HG03280 (cell line): Measurements from ENCODE around the gene FRMD7.
"Not testable (repeated sequence)": the region's sequence is repeated elsewhere in the genome, so short reads cannot be mapped to it uniquely, and the experiment has no call there.

Experiments
- ATAC-seq: cut with Tn5 transposase; IDR thresholded peaks from one replicate; pipeline ENCODE4 v1.9.1; 2021; ENCODE audit warnings: mild to moderate bottlenecking, moderate library complexity; ENCODE audit not compliant: unreplicated experiment

FRMD7 gene

DNA sequence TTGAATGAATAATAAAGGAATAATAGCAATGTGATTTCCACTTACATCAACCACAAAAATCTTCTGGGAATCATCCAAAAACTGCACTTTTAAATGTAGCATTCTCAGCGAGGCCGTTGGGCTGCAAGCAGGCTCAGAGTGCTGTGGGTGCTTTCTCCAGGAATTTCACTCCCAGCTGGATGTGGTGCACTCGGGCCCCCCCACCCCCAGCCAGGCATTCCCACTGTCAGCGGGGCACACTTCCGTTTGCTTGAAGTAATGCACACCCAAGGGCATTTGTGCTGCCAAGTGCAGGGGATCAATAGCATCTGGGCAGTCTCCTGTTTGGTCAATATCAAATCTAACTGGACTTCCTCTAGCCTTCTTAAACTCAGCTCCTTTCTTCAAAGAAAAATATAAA lies at the start of gene FRMD7:
Gene FRMD7 (minus strand): TSS at position 278 of the 400 bp plus-strand sequence. CDS start 176 bp downstream, at position 102.
- ATAC-seq: no peak

GRCh38 chrX:132173647-132174046 lies 45.8 kb upstream of the FRMD7 start:
- no peak for ATAC-seq

- ATAC-seq: no peak
Observed at GRCh38 chrX:132171881-132172280, 44.1 kb upstream of the FRMD7 start.

DNA sequence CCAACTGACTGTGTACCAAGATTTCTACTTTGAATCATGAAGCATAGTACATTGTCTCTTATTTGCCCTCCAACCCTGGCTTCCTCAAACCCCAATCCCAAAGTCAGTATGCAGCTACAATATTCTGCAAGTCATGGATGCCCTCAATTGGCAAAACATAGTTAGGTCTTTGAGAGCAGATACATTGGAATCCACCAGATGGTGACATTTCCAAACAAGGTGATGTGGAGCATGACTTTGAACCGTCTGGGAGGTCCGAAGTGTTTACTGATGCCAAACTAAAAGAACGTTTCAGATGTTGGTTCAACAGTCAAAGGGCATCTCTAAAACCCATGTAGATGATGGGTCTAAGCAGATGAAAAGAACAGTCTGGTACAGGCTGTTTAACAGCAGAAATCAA lies 43.7 kb upstream of the FRMD7 start:
- ATAC-seq: no peak

DNA sequence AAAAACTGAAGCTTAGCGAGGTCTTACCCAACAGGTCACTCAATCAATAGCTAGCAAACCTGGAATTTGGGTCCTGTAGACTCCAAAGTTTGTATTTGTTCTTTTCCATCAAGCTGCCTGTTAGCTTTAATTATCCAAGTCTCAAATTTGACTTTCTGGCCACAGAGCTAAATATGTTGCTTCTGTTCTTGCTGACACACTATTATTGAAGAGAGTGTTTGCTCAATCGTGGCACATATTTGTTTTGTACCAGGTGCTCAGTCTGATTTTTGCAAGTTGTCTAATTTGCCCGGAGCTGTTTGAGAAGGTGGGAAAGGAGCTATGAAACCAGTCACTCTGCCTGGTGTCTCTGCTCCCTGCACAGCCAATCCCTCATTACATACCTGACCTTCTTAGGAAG lies 41.7 kb upstream of the FRMD7 start:
- no peak for ATAC-seq

DNA sequence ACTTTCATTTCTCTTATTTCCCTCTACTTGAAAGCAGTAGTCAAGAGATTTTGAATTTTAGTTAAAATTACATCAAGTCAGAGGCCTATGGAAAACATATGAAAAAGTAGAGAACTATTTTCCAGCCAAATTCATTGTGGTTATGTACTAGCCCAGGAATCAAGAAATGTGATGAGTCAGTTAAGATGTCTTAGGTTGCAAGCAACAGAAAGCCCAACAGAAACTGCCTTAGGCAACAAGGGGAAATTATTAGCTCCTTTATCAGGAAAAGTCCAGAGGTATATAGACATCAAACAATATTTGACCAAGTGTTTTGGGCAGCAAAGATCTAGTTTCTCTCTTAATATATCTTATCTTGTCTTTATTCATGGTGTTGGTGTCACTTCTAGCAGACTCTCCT lies 37.8 kb upstream of the FRMD7 start:
- ATAC-seq: no peak

DNA sequence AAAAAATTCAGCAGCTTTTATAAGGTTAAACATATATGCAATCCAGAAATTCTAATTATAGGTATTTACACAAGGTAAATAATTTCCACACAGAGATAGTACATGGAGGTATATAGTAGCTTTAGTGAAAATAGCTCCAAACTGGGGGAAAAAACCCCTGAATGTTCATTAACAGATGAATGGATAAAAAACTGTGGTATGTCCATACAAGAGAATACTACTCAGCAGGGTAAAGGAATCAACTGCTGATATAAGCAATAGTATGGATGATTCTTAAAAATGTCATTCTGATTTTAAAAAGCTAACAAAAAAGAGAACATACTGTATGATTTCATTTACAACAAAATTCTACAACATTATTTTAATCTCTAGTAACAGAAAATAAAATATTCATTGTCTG lies 37.2 kb upstream of the FRMD7 start:
- ATAC-seq: no peak

- not testable (repeated sequence) for ATAC-seq
Observed at GRCh38 chrX:132163094-132163493, 35.3 kb upstream of the FRMD7 start.

- ATAC-seq: peak; percentile 71
Observed at GRCh38 chrX:132153166-132153565, 25.3 kb upstream of the FRMD7 start.

GRCh38 chrX:132146456-132146855 lies 18.6 kb upstream of the FRMD7 start:
- no peak for ATAC-seq

DNA sequence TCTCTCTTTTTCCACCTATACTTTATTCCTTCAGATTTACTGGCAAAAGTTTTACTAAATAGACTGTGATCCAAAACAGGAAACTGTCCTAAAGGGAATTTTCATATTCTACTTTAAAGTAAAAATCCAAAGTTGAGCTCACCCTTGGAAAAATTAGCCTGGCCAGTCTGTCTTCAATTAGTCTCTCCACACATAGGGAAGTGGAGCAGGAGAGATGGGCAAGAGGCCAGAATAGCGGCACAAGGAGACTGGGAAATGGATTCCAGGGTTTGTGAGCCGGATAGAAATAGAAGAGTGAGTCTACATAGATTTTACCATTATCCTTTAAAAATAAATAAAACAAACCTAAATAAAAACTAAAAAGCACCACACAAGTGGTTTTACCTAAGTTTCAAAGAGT lies 16.2 kb upstream of the FRMD7 start:
- ATAC-seq: no peak

DNA sequence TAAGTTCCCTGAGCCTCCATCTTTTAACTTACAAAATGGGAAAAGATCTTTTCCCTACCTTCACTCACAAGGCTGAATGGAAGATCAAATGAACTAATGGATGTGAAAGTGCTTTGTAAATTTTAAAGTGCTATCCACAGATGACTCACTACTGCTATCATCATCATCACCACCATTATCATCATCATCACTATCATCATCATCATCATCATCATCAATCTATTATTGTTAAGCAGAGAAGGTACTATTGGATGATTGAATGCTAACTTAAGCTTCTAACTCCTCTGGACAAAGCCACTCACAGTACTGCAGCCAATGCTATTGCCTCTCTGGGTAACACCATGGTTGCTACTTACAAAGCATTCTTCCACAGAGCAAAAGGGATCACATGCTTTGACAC lies 1.9 kb downstream of the FRMD7 start:
- no peak for ATAC-seq

DNA sequence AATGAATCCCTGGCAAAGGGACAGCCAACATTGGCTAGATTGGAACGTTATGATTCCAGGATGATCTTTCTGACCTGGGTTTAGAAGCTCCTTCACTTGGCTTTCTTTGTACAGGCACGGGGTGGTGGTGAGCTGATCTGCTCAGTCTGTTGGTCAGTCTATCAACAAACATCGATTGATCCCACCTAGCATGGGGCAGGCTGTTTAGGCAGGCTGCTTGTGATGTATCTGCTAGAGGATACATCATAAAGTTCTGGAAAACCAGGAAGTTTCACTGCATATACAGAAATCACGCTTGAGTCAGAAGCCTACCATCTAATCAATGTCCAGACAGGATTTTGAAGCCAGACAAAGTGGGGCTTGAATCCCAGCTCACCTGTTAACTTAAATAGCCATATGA lies 6.9 kb downstream of the FRMD7 start:
- no peak for ATAC-seq

GRCh38 chrX:132119821-132120515 lies 7.9 kb downstream of the FRMD7 start:
- no peak for ATAC-seq

- no peak for ATAC-seq
Observed at GRCh38 chrX:132119283-132119682, 8.5 kb downstream of the FRMD7 start.

DNA sequence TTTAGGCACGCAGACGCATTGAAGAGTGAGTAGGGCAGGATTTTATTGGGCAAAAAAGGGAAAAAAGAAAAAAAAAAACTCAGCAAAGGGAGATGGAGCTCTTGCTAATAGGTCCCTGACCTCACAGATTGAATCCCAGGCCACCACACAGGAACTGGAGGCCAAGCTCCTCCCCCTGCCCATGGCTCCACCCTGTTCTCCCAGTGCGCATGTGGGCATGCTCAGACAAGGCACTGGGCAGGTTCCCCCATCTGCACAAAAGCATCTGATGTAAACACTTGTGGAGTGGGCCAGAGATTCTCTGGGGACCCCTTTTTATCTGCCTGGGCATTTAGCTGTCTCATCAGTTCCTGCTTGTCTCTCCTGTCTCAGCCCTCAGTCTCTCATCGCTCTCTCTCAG lies 9.5 kb downstream of the FRMD7 start:
- ATAC-seq: no peak

DNA sequence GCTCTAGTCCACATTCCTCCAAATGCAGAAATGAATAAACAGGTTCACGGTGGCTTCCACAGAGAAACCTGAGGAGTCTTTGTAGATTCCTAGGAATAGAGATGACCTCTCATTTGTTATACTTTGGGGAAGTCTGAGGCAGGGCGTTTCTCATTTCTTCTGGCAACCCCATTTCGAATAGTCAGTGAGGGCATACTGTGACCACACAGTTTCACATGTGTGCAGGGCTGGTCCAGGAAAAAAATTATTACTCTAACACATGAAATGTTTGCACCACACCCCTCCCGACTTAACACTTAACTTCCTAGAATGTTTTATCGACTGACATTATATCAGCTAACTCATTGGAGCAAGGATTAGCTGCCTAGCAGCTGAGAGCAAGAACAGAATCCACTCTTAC lies 12.0 kb downstream of the FRMD7 start:
- ATAC-seq: no peak

GRCh38 chrX:132114607-132115006 lies 13.2 kb downstream of the FRMD7 start:
- no peak for ATAC-seq

DNA sequence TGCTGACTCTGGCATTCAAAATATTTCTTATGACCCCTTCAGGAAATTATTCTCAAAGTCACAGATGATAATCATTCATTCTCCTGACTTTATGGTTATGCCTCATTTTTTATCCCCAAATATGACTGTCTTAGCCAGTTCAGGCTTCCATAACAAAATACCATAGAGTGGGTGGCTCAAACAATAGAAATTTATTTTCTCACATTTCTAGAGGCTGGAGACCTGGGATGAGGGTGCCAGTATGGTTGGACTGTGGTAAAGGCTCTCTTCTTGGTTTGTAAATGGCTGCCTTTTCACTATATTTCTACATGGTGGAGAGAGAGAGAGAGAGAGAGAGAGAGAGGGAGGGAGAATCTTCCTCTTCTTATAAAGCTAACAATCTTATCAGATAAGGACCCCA lies 20.5 kb downstream of the FRMD7 start:
- ATAC-seq: no peak

GRCh38 chrX:132101799-132102198 lies 26.0 kb downstream of the FRMD7 start:
- no peak for ATAC-seq

DNA sequence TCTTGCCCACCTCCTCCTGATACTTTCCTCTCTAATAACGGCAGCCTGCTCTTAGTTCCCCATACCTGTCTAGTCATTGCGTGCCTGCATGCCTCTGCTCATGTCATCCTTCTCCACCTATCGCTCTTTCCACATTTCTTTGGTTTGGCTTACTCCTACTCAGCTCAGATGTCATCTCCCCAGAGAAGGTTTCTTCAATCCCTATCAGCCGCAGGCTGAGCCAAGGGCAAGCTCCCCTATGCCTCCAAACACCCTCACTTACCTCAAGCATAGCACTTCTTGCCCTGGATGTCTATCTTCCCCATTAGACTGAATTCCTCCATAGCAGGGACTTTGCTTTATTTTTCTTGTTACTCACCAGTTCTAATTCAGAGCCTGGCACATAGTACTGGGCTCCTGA lies 26.6 kb downstream of the FRMD7 start:
- no peak for ATAC-seq

DNA sequence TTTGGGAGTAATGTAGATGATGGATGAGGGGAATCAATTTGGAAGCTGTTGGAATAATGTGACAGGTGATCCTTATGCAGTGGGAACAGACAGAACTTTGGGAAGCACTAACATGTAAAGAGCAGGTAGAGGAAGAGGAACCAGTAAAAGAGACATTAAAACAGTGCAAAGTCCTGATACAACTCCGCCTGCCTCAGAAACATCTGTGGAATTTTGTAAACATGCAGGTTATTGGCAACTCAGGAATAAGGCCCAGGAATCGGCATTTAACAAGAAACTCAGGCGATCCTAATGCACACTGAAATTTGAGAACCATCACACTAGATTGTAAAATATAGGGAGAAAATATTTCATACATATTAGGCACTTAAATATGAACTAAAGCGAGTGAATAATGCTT lies 29.1 kb downstream of the FRMD7 start:
- ATAC-seq: not testable (repeated sequence)

DNA sequence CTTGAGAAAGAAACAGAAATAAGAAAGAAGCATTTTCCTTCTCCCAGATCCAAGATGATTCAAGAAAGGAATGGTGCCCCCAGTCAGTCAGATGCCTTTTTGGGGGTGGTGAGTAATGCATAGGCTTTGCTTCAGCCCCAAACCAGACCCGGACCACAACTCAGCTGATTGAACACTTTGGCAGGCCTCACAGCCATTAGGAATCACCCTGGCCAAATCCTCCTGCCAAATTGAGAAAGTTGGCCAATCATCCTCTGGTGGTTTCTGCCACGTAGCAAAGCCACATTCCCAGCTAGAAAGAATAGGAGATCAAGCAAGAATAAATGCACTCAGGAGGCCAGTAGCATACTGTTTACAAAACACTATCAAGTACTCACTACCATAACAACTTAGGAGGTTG lies 33.7 kb downstream of the FRMD7 start:
- ATAC-seq: no peak
